CD4-positive, alpha-beta memory T cell (primary cell): ENCODE measurements around the gene AKT3. TPM values are rescaled to one million over a fixed set of nuclear protein-coding genes. Genes with fewer than 3 reads are reported as not detected.

ENCODE experiments used
- CTCF ChIA-PET: fragments of 350-600 bp; sonication (Branson Sonifier 250); formaldehyde crosslinking; loops from one replicate; lab custom pipeline; 2021; ENCODE audit warnings: inconsistent platforms; ENCODE audit not compliant: partially characterized antibody; lab: Charles Lee
- POLR2A ChIA-PET: fragments of 350-600 bp; sonication (Branson Sonifier 250); formaldehyde crosslinking; loops from one replicate; lab custom pipeline; 2021; ENCODE audit not compliant: partially characterized antibody; lab: Charles Lee
- DNase-seq, 5 donors: peaks; one replicate each; pipeline versions ENCODE4 v3.0.0 to v3.0.0-alpha.2; 2020 to 2022; ENCODE audit warnings: mixed read lengths in 1 of 5
- H3K27ac ChIP-seq: one replicate; pipeline ENCODE4 v1.7.0; 2013; ENCODE audit warnings: low read depth, low read length
- H3K27me3 ChIP-seq: 2 replicates; pipeline ENCODE4 v1.7.0; 2013; ENCODE audit warnings: mild to moderate bottlenecking, low read length, moderate library complexity; ENCODE audit not compliant: insufficient read depth
- H3K36me3 ChIP-seq: 2 replicates; pipeline ENCODE4 v1.7.0; 2013; ENCODE audit warnings: mild to moderate bottlenecking, low read length, moderate library complexity; ENCODE audit not compliant: insufficient read depth
- H3K4me1 ChIP-seq: 2 replicates; pipeline ENCODE4 v1.7.0; 2013; ENCODE audit warnings: mild to moderate bottlenecking, low read length, moderate library complexity; ENCODE audit not compliant: insufficient read depth
- H3K4me3 ChIP-seq, 2 donors: one replicate each; pipeline ENCODE4 v1.7.0; 2013; ENCODE audit warnings: low read length in 2 of 2, mild to moderate bottlenecking in 1 of 2
- H3K9me3 ChIP-seq, 2 donors: one replicate each; pipeline ENCODE4 v1.7.0; 2013; ENCODE audit warnings: low read length in 2 of 2, control low read depth in 1 of 2; ENCODE audit not compliant: control insufficient read depth in 1 of 2
- H3K27ac Mint-ChIP-seq, 7 donors: one replicate each; pipeline ENCODE4 v1.8.0; 2020 to 2021; ENCODE audit warnings: mixed read lengths in 7 of 7, mild to moderate bottlenecking in 6 of 7, inconsistent platforms in 3 of 7, moderate library complexity in 3 of 7
- H3K27me3 Mint-ChIP-seq, 2 donors: one replicate each; pipeline ENCODE4 v1.8.0; 2020 to 2021; ENCODE audit warnings: mixed read lengths in 2 of 2
- H3K36me3 Mint-ChIP-seq, 2 donors: one replicate each; pipeline ENCODE4 v1.8.0; 2020 to 2021; ENCODE audit warnings: mixed read lengths in 2 of 2, inconsistent platforms in 1 of 2, mild to moderate bottlenecking in 1 of 2
- H3K4me1 Mint-ChIP-seq, 4 donors: one replicate each; pipeline ENCODE4 v1.8.0; 2020 to 2021; ENCODE audit warnings: mixed read lengths in 4 of 4, mild to moderate bottlenecking in 1 of 4
- H3K4me3 Mint-ChIP-seq, 8 donors: one replicate each; pipeline ENCODE4 v1.8.0; 2020 to 2021; ENCODE audit warnings: mixed read lengths in 8 of 8, mild to moderate bottlenecking in 7 of 8, moderate library complexity in 6 of 8, inconsistent platforms in 3 of 8
- H3K9me3 Mint-ChIP-seq, 8 donors: one replicate each; pipeline ENCODE4 v1.8.0; 2020 to 2021; ENCODE audit warnings: mixed read lengths in 8 of 8, mild to moderate bottlenecking in 5 of 8, inconsistent platforms in 3 of 8, moderate library complexity in 1 of 8
- intact Hi-C: fragments of 100-400 bp; cut with micrococcal nuclease; formaldehyde crosslinking; loops from one replicate; pipeline ENCODE4 v1.15.1; 2023
- polyA plus RNA-seq, 2 donors: library from polyadenylated mRNA; unstranded; fragments of 300-500 nt; fragmentation: Illumina TruSeq; gene quantifications; one replicate each; pipeline ENCODE4 v1.2.3, GENCODE V29; 2021
- total RNA-seq, 2 experiments: library from RNA; stranded (reverse); gene quantifications; one replicate each; pipeline ENCODE4 v1.2.3, GENCODE V29; 2021

AKT3 gene
- total and polyA plus RNA-seq, 4 experiments from 2014 or later, result 0.56 to 152 (median 77.1) TPM

GRCh38 chr1:243742819-243743218 lies 107.2 kb downstream of the AKT3 start:
- H3K4me3 Mint-ChIP-seq, result no peak overlapping the region
- peak overlapping the region in 1 of 7 donors; percentile 35 for H3K27ac Mint-ChIP-seq
- peaks cover 18 to 41% (median 29%) of the 10 kb centered on the region in 4 donors for H3K4me1 Mint-ChIP-seq
- no peak overlapping the region for H3K4me3 ChIP-seq
- H3K36me3 ChIP-seq, result no peaks in the 10 kb centered on the region
- H3K27me3 ChIP-seq, result no peaks in the 10 kb centered on the region
- no peaks in the 10 kb centered on the region for H3K27me3 Mint-ChIP-seq
- H3K36me3 Mint-ChIP-seq, result peaks cover 16 to 22% of the 10 kb centered on the region in 2 donors
- intact Hi-C loops, result no loop called here
- H3K9me3 ChIP-seq, result no peaks in the 10 kb centered on the region
- peaks cover 6% of the 10 kb centered on the region for H3K4me1 ChIP-seq
- no peaks in the 10 kb centered on the region for H3K9me3 Mint-ChIP-seq
- POLR2A ChIA-PET, result no interaction called here
- no peak overlapping the region for H3K27ac ChIP-seq
- CTCF ChIA-PET, result no interaction called here
- DNase-seq, result no peak

GRCh38 chr1:243740255-243740999 lies 109.6 kb downstream of the AKT3 start:
- CTCF ChIA-PET, result interaction anchor here (1.2 to 1.9 kb wide), 2 partner anchors 8 to 11 kb away, joined by 3 to 10 read pairs; no protein-coding TSS in a partner anchor
- no peaks in the 10 kb centered on the region for H3K9me3 Mint-ChIP-seq
- Histone ChIP-seq H3K4me3 (no peak overlapping the region), H3K9me3 (no peaks in the 10 kb centered on the region), H3K36me3 (no peaks in the 10 kb centered on the region), H3K27me3 (no peaks in the 10 kb centered on the region), H3K27ac (no peak overlapping the region), H3K4me1 (peaks cover 6% of the 10 kb centered on the region)
- H3K4me3 Mint-ChIP-seq, result no peak overlapping the region
- H3K27ac Mint-ChIP-seq, result no peak overlapping the region
- H3K27me3 Mint-ChIP-seq, result no peaks in the 10 kb centered on the region
- H3K36me3 Mint-ChIP-seq, result peaks cover 20 to 22% of the 10 kb centered on the region in 2 donors
- POLR2A ChIA-PET, result no interaction called here
- no peak for DNase-seq
- H3K4me1 Mint-ChIP-seq, result peaks cover 27 to 56% (median 39%) of the 10 kb centered on the region in 4 donors
- intact Hi-C loops, result no loop called here

GRCh38 chr1:243739335-243740003 lies 110.6 kb downstream of the AKT3 start:
- ChIA-PET CTCF (interaction anchor here (1.2 to 1.9 kb wide), 2 partner anchors 9 to 12 kb away, joined by 3 to 10 read pairs; no protein-coding TSS in a partner anchor), POLR2A (no interaction called here)
- H3K27me3 Mint-ChIP-seq, result no peaks in the 10 kb centered on the region
- H3K4me1 Mint-ChIP-seq, result peaks cover 25 to 56% (median 39%) of the 10 kb centered on the region in 4 donors
- H3K27ac Mint-ChIP-seq, result peak overlapping the region in 1 of 7 donors; percentile 57
- Histone ChIP-seq H3K4me3 (no peak overlapping the region), H3K4me1 (peaks cover 6% of the 10 kb centered on the region), H3K27ac (no peak overlapping the region), H3K27me3 (no peaks in the 10 kb centered on the region), H3K9me3 (no peaks in the 10 kb centered on the region), H3K36me3 (no peaks in the 10 kb centered on the region)
- no peaks in the 10 kb centered on the region for H3K9me3 Mint-ChIP-seq
- intact Hi-C loops, result no loop called here
- H3K36me3 Mint-ChIP-seq, result peaks cover 26 to 27% of the 10 kb centered on the region in 2 donors
- DNase-seq, result no peak
- H3K4me3 Mint-ChIP-seq, result no peak overlapping the region

GRCh38 chr1:243738020-243738419 lies 112.0 kb downstream of the AKT3 start:
- intact Hi-C loops, result no loop called here
- H3K4me3 ChIP-seq, result no peak overlapping the region
- H3K36me3 ChIP-seq, result no peaks in the 10 kb centered on the region
- H3K9me3 Mint-ChIP-seq, result no peaks in the 10 kb centered on the region
- peak overlapping the region in 1 of 8 donors; percentile 31 for H3K4me3 Mint-ChIP-seq
- peaks cover 24 to 49% (median 33%) of the 10 kb centered on the region in 4 donors for H3K4me1 Mint-ChIP-seq
- H3K27ac Mint-ChIP-seq, result no peak overlapping the region
- ChIA-PET CTCF (interaction anchor here (2.1 to 2.2 kb wide), 2 partner anchors 11 to 13 kb away, joined by 5 to 6 read pairs; no protein-coding TSS in a partner anchor), POLR2A (no interaction called here)
- no peaks in the 10 kb centered on the region for H3K27me3 Mint-ChIP-seq
- H3K36me3 Mint-ChIP-seq, result peaks cover 25 to 30% of the 10 kb centered on the region in 2 donors
- H3K4me1 ChIP-seq, result peaks cover 6% of the 10 kb centered on the region
- no peaks in the 10 kb centered on the region for H3K27me3 ChIP-seq
- DNase-seq, result no peak
- no peak overlapping the region for H3K27ac ChIP-seq
- H3K9me3 ChIP-seq, result no peaks in the 10 kb centered on the region

- Histone ChIP-seq H3K27ac (no peak overlapping the region), H3K27me3 (no peaks in the 10 kb centered on the region), H3K36me3 (no peaks in the 10 kb centered on the region), H3K9me3 (no peaks in the 10 kb centered on the region), H3K4me3 (no peak overlapping the region), H3K4me1 (peaks cover 6% of the 10 kb centered on the region)
- H3K27me3 Mint-ChIP-seq, result no peaks in the 10 kb centered on the region
- H3K27ac Mint-ChIP-seq, result no peak overlapping the region
- no peaks in the 10 kb centered on the region for H3K9me3 Mint-ChIP-seq
- CTCF ChIA-PET, result interaction anchor here (0.6 kb wide), 1 partner anchor 13 kb away, joined by 3 read pairs; no protein-coding TSS in a partner anchor
- no peak overlapping the region for H3K4me3 Mint-ChIP-seq
- peaks cover 26 to 34% of the 10 kb centered on the region in 2 donors for H3K36me3 Mint-ChIP-seq
- intact Hi-C loops, result no loop called here
- peaks cover 23 to 47% (median 40%) of the 10 kb centered on the region in 4 donors for H3K4me1 Mint-ChIP-seq
- DNase-seq, result no peak
- POLR2A ChIA-PET, result no interaction called here
Observed at GRCh38 chr1:243735457-243735856, 114.6 kb downstream of the AKT3 start.

- Mint-ChIP-seq H3K4me1 (peaks cover 17 to 48% (median 33%) of the 10 kb centered on the region in 4 donors), H3K9me3 (no peaks in the 10 kb centered on the region), H3K4me3 (no peak overlapping the region), H3K27ac (no peak overlapping the region), H3K27me3 (no peaks in the 10 kb centered on the region), H3K36me3 (peaks cover 26 to 28% of the 10 kb centered on the region in 2 donors)
- intact Hi-C loops, result no loop called here
- DNase-seq, result no peak
- Histone ChIP-seq H3K36me3 (no peaks in the 10 kb centered on the region), H3K9me3 (no peaks in the 10 kb centered on the region), H3K27ac (no peak overlapping the region), H3K4me1 (no peaks in the 10 kb centered on the region), H3K27me3 (no peaks in the 10 kb centered on the region), H3K4me3 (no peak overlapping the region)
- ChIA-PET CTCF (interaction anchor here (1.1 to 1.5 kb wide), 2 partner anchors 12 to 15 kb away, joined by 3 read pairs; no protein-coding TSS in a partner anchor), POLR2A (no interaction called here)
Observed at GRCh38 chr1:243734308-243734695, 115.7 kb downstream of the AKT3 start.
